ENCODE data around the gene DCXR.

DNA sequence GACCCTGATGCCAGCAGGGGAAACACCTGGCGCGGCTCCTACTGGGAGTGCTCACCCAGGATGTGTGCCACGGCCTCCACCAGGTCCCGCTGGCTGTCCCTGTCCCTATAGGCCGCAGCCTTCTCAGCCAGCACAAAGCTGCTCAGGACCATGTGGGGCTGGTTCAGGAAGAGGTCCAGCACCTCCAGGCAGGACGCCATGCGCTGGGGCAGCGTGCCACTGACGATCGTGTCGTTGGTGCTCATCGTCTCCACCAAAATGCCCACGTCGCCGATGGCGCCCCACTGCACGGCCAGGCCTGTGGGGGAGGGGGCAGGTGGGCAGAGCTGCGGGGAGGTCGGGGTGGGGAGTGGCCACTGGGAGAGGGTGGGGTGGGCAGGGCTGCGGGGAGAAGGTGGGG, 44.0 kb upstream of the DCXR start:
- TF ChIP-seq CTCF (IDR thresholded peaks at IDR 0.05) (no peak), EZH2 (IDR thresholded peaks at IDR 0.05; ENCODE audit: borderline replicate concordance, insufficient read depth, low read depth, low read length, poor library complexity, severe bottlenecking) (no peak)

Measured in B cell (primary cell).